ENCODE data around the gene ATP2B3.

- no peak for TF ChIP-seq REST (IDR thresholded peaks at IDR 0.05; ENCODE audit: insufficient read depth in 1 of 2, low read depth in 2 of 2, low read length in 1 of 2)
- no peak for TF ChIP-seq POLR2AphosphoS5 (IDR thresholded peaks at IDR 0.05; ENCODE audit: low read depth, low read length)
These were observed 76.5 kb downstream of the ATP2B3 start for GRCh38 chrX:153593811-153594500.

All from Panc1 (cell line).